GM12873 (cell line): ENCODE results near the gene MCAM.

Experiments used
- TF ChIP-seq, protein P1 (sequence below): IDR thresholded peaks from 2 replicates; pipeline ENCODE4 v1.5.1; 2012; ENCODE audit warnings: low read depth, mild to moderate bottlenecking, moderate library complexity, low read length, control low read depth; ENCODE audit not compliant: insufficient read depth; ENCODE audit errors: missing control alignments

Gene MCAM

DNA sequence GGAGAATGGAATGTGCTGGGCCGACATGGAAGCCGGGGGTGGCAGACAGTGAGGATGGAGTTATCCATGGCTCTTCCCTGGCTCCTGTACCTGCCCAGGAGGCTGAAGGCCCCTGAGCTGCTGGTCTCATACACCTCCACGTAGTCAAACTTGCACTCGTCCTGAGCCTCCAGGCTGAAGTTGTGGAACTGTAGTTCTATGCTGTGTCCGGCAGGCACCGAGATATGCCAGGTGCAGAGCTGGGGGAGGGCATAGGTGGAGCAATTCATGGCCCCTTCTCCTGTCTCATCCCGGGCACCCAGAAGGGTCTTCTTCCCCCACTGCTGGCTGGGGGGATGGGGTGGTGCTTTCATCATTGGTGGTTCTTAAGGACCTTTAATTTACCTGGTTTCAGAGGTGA is 26.8 kb upstream of the MCAM start:
- TF ChIP-seq, protein P1, sequence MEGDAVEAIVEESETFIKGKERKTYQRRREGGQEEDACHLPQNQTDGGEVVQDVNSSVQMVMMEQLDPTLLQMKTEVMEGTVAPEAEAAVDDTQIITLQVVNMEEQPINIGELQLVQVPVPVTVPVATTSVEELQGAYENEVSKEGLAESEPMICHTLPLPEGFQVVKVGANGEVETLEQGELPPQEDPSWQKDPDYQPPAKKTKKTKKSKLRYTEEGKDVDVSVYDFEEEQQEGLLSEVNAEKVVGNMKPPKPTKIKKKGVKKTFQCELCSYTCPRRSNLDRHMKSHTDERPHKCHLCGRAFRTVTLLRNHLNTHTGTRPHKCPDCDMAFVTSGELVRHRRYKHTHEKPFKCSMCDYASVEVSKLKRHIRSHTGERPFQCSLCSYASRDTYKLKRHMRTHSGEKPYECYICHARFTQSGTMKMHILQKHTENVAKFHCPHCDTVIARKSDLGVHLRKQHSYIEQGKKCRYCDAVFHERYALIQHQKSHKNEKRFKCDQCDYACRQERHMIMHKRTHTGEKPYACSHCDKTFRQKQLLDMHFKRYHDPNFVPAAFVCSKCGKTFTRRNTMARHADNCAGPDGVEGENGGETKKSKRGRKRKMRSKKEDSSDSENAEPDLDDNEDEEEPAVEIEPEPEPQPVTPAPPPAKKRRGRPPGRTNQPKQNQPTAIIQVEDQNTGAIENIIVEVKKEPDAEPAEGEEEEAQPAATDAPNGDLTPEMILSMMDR = no peak

DNA sequence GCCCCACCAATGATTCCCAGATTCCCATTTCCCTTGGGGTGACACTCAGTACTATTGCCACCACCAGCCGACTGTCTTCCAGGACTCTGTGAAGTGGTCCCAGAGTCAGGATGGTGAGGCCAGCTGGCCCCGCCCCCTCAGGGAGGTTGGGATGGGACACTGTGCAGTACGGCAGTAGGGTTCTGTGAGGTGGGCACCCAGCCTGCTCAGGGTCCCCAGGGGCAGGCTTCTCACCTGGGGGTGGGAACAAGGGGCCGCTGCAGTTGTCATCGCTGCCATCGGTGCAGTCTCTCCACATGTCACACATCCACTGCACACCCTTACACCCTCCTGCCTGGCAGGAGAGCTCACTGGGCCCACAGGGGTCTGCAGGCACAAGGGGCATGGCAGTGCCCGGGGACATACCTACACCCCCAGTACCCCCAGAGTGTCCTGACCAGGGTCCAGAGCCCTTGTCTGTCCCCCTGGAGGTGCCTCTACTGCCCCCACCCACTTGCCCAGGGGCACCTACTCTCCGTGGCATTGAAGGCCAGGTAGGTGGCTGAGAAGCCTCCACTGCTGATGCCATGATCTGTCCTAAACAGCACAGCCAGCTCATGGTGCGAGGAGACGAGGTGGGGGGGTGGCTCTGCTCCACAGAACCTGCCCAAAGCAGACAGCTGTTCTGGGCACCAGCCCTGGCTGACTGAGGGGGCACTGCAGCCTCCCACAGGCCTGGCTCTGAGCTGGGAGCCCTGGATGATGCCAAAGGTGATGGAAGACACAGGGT is 25.6 kb upstream of the MCAM start:
- TF ChIP-seq, protein P1 = no peak

DNA sequence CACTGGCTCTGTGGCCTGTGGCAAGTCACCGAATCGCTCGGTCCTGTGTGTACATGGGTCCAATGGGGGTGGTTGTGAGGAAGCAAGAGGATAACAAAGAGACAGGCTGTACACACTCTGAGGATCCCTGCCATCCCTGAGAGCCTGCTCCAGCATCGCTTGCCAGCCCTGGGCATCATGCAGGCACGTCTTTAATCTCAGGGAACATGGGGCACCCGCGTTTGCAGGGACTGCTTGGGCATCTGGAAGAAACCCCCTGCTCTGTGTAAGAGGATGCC is 25.0 kb upstream of the MCAM start:
- TF ChIP-seq, protein P1 = no peak

DNA sequence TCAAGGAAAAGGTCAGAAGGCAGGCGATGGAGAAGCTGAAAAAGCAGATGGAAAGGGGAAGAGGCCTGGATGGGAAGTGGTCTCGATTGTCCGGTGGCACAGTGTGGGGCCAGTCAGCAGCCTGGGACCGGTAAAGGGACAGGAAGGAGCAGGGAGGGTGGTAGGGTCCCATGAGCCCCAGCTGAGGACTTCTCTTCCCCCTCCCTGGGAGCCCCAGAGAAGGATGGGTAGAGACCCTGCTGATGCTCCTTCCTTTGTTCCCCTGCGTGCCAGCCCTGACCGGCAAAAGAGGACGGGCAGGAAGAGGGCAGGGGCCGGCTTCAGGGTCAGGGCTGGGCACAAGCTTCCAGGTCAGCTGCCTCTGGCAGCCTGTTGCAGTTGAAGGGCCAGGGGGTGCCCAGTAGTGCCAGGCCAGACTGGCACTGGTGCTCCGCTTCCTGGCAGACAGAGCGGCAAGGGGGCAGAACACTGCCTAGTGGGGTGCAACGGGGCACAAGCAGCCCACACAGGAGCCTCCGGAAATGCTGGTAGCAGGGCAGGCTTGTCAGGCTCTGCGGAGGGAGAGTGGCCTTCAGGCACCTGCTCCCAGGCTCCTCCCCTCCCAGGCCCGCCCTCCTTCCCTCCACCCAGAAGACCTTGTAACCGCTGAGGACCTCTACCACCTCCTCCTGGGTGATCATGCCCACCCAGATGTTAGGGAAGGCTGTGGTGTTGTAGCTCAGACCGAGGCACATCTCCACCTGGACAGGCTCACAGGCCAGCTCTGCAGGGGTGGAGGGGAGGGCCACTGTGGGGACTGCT is 24.5 kb upstream of the MCAM start:
- TF ChIP-seq, protein P1 = no peak

DNA sequence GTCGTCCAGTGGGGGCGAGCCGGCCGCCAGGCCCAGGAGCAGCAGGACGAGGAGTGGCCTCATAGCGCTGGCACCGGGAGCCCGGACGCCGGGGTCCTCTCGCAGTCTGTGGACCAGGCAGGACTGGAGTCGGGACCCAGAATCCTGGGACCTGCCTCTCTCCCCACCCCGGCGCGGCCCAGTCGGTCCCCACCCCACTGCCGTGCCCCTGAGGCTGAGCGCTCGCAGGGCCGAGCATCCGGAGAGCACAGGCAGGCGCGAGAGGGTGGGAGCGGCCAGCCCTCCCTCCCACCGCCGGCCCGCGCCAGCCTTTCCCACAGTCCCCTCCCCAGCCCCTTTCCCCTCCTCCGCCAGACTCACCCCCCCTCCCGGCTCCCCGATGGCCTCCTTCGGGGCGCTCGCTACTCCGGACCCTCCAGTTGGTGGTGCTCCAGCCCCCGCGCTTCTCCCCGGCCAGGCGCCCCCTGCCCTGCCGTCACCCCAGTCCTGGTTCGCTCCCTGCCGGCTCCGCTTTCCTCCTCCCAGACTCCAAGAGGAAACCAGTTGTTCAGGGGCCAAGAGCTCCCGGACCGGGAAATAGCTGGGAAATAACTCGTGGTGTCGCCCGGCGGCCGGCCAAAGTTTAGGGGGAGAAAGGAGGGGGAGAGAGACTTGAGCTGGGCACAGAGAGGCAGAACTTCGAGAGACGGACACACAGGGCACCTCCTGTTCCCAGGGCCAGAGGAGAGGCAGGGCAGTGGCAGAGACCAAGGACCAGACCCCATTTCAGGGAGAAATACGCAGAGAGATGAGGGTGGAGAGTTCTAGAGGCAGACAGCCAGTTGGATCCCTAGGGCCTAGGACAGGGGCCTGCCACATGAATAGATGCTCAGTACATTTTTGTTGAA is 23.6 kb upstream of the MCAM start, which contains the start of gene C1QTNF5:
C1QTNF5 (minus strand) TSS at position 549 of the 887 bp plus-strand sequence; CDS start at position 63, 486 bp downstream.
- TF ChIP-seq, protein P1 = no peak

DNA sequence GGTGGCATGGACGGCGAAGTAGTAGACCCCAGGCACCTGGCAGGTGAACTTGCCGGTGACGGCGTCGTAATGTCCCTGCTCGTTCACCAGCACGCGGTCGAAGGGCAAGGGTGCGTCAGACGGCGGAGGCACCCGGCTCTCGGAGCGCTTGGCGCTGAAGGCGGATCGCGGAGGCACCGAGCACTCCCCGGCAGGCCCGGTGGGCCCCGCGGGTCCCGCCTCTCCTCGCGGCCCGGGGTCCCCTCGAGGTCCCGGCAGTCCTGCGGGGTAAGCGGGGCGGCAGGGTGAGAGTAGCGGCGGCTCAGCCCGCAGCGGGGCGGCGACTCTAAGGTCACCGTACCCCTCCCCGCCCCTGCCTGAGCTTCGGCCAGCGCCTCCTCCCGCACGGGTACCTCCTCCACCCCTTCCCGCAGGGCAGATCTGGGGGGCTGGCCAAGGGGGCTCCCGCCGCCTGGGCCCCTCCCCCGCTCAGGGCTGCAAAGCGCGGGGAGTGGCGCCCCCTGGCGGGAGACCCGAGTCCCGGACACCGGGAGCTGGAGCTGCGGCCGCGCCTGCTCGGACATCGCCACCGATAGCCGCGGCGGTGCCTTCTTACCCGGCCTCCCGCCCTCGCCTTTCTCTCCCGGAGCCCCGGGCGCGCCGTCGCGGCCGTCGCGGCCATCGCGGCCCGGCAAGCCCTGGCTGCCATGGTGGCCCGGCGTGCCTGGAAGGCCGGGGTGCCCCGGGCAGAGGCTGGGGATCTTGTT is 22.8 kb upstream of the MCAM start:
- TF ChIP-seq, protein P1 = peak; percentile 72
